ENCODE results near the gene ADGRG3. TPM values are rescaled to one million over a fixed set of nuclear protein-coding genes. Genes with fewer than 3 reads are reported as not detected.

ADGRG3 gene
- total RNA-seq, 1 experiment from 2014 or later = not detected

DNA sequence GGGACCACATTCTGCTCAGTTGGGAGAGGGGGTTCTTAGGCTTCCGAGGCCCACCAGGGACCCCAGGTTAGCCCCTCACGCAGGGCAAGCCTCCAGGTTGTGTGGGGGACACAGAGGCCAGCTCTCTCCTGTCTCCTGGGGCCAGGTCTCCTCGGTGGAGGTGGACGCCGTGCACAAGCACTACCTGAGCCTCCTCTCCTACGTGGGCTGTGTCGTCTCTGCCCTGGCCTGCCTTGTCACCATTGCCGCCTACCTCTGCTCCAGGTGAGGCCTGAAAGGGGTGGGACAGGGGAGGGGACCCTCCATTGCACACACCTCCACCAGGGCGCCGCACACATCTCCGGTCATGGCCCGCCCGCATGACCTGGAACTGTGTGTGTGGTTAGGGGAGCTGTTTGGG, 10.9 kb upstream of the ADGRG3 start:
- DNase-seq (ENCODE audit: low read depth) = no peak
- in situ Hi-C loops (cut with HindIII; ENCODE audit: low pct_unique_long_range_greater_than_20kb, low sequenced_read_pairs) = no loop called here

GRCh38 chr16:57658130-57658877, 9.8 kb upstream of the ADGRG3 start:
- in situ Hi-C loops (cut with HindIII; ENCODE audit: low pct_unique_long_range_greater_than_20kb, low sequenced_read_pairs) = no loop called here
- DNase-seq (ENCODE audit: low read depth) = no peak

DNA sequence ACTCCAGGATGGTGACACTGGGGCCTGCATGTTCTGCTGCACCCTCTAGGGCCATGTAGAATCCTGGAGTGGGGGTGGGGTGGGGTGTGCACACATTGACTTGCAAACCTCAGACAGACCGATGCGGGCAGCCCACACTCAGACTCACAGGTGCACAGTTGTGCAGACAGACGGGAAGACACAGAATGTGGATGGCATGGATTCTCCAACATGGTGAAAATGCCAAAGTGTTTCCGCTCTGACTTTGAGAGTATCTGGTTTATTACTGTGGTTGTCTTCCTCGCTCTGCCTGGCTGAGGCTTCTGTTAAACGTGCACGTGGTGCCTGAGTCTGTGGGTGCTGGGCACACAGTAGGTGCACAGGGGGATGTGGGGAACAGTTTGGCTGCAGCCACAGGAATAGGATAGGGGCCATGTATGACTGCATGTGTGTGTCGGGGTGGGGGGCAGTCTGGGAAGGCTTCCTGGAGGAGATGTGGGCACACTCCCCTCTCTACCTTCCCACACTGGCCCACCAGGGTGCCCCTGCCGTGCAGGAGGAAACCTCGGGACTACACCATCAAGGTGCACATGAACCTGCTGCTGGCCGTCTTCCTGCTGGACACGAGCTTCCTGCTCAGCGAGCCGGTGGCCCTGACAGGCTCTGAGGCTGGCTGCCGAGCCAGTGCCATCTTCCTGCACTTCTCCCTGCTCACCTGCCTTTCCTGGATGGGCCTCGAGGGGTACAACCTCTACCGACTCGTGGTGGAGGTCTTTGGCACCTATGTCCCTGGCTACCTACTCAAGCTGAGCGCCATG, 9.0 kb upstream of the ADGRG3 start:
- in situ Hi-C loops (cut with HindIII; ENCODE audit: low pct_unique_long_range_greater_than_20kb, low sequenced_read_pairs) = no loop called here
- DNase-seq (ENCODE audit: low read depth) = no peak

GRCh38 chr16:57660715-57661463, 7.2 kb upstream of the ADGRG3 start:
- DNase-seq (ENCODE audit: low read depth) = no peak
- in situ Hi-C loops (cut with HindIII; ENCODE audit: low pct_unique_long_range_greater_than_20kb, low sequenced_read_pairs) = no loop called here

GRCh38 chr16:57661510-57661909, 6.6 kb upstream of the ADGRG3 start:
- DNase-seq (ENCODE audit: low read depth) = no peak
- in situ Hi-C loops (cut with HindIII; ENCODE audit: low pct_unique_long_range_greater_than_20kb, low sequenced_read_pairs) = no loop called here

DNA sequence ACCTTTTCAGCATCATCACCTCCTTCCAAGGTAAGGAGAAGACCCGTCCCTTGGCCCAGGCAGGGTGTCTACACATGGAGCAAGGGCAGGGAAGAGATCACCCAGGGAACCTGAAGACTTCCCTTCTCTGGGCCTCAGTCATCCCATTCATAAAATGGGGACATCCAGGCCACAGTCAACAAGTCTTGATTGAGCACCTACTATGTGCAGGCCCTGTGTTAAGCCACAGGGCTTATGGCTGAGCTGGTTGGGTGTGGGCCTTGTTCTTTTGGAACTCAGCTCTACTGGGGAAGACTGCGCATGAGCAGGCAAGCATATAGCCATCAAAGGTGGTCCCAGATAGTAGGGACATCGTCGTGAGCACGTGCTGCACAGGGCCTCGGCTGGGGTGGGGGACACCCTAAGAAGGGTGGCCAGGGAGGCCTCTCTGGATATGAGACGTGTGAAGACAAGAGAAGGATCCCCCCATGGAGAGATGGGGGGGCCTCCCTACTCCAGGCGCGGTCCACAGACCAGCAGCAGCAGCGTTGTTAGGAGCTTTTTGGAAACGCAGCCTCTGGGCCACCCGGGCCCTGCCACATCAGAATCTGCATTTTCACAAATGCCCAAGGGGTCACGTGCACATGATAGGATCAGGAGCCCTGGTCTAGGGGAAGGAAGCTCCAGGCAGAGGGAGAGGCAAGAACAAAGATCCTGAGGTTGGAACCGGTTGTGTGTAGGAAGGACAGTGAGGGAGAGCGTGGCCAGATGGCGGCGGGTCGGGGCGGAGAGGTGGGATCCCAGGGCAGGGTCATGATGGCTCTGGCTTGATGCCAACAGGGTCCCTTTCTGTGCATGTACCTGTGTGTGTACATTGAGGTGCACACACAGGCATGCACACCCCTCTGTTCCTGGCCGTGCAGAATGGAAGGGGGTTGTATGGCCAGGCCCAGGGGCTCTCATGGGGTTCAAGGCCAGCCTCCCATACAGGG, 5.9 kb upstream of the ADGRG3 start:
- in situ Hi-C loops (cut with HindIII; ENCODE audit: low pct_unique_long_range_greater_than_20kb, low sequenced_read_pairs) = no loop called here

GRCh38 chr16:57663436-57663835, 4.7 kb upstream of the ADGRG3 start:
- no peak for DNase-seq (ENCODE audit: low read depth)
- in situ Hi-C loops (cut with HindIII; ENCODE audit: low pct_unique_long_range_greater_than_20kb, low sequenced_read_pairs) = no loop called here

More for the DNA sequence above, 5.9 kb upstream of the ADGRG3 start:
- DNase-seq (ENCODE audit: low read depth) = no peak

DNA sequence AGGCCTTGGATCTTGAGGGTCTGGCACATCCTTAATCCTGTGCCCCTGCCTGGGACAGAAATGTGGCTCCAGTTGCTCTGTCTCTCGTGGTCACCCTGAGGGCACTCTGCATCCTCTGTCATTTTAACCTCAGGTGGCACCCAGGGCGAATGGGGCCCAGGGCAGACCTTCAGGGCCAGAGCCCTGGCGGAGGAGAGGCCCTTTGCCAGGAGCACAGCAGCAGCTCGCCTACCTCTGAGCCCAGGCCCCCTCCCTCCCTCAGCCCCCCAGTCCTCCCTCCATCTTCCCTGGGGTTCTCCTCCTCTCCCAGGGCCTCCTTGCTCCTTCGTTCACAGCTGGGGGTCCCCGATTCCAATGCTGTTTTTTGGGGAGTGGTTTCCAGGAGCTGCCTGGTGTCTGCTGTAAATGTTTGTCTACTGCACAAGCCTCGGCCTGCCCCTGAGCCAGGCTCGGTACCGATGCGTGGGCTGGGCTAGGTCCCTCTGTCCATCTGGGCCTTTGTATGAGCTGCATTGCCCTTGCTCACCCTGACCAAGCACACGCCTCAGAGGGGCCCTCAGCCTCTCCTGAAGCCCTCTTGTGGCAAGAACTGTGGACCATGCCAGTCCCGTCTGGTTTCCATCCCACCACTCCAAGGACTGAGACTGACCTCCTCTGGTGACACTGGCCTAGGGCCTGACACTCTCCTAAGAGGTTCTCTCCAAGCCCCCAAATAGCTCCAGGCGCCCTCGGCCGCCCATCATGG, 4.0 kb upstream of the ADGRG3 start:
- in situ Hi-C loops (cut with HindIII; ENCODE audit: low pct_unique_long_range_greater_than_20kb, low sequenced_read_pairs) = no loop called here
- no peak for DNase-seq (ENCODE audit: low read depth)

- in situ Hi-C loops (cut with HindIII; ENCODE audit: low pct_unique_long_range_greater_than_20kb, low sequenced_read_pairs) = no loop called here
- DNase-seq (ENCODE audit: low read depth) = no peak
These were observed 3.5 kb upstream of the ADGRG3 start for GRCh38 chr16:57664662-57665025.

DNA sequence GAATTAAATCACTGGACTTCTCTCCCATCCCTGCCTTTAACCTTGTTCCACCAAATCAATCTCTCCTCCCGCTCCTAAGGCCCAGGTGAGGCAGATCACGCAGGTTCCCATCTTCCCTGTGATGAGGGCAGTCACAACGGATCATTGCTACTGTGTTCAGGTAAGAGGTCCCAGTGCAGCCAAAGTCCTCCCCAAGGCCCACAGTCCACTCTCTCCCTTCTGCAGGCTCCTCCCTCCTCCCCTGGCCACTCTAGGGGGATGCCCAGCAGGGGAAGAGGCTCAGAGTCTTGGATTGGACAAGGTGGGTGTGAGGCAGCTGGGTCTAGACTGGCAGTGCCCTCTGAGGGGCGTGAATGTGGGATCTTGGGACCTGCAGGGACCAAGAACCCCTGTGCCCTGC, 2.6 kb upstream of the ADGRG3 start:
- no peak for DNase-seq (ENCODE audit: low read depth)
- in situ Hi-C loops (cut with HindIII; ENCODE audit: low pct_unique_long_range_greater_than_20kb, low sequenced_read_pairs) = no loop called here

GRCh38 chr16:57666353-57667047, 1.6 kb upstream of the ADGRG3 start:
- no peak for DNase-seq (ENCODE audit: low read depth)
- in situ Hi-C loops (cut with HindIII; ENCODE audit: low pct_unique_long_range_greater_than_20kb, low sequenced_read_pairs) = no loop called here

- DNase-seq (ENCODE audit: low read depth) = no peak
- in situ Hi-C loops (cut with HindIII; ENCODE audit: low pct_unique_long_range_greater_than_20kb, low sequenced_read_pairs) = no loop called here
These were observed 1.0 kb upstream of the ADGRG3 start for GRCh38 chr16:57667048-57667525.

DNA sequence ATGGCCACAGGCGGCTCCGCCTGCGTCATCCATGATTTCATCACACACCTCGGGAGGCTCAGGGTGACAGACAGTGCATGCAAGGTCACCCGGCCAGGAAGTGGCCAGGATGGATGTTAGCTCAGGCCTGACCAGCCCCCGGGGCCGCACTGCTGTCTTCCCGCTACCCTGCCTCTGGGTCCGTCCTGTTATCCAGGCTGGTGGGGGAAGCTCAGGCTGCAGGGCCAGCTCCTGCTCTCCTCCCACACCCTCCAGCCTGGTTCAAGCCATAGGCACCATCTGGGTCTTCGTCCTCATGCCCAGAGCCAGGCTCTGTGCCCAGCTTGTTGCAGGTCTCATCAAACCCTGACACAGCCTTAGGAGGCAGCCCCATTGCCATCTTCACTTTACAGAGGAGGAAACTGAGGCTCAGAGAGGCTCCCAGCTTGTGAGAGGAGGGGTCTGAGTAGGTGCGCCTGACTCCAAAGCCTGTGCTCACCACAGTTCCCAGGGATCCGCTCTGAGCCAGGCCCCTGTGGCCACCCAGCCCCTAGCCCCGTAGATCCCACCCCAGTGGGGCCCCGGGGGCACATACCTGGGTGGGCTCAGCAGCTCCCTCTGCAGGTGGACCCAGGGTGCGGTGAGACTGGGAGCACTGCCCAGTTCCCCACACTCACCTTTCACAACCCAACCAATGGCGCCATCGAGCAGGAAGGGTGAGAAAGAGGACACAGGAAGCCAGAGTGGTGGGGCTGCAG, 412 bp upstream of the ADGRG3 start:
- DNase-seq (ENCODE audit: low read depth) = no peak

GRCh38 chr16:57668630-57669475, 747 bp downstream of the ADGRG3 start:
- in situ Hi-C loops (cut with HindIII; ENCODE audit: low pct_unique_long_range_greater_than_20kb, low sequenced_read_pairs) = no loop called here

More for the DNA sequence above, 412 bp upstream of the ADGRG3 start:
- in situ Hi-C loops (cut with HindIII; ENCODE audit: low pct_unique_long_range_greater_than_20kb, low sequenced_read_pairs) = no loop called here

GRCh38 chr16:57669476-57670162, 1.5 kb downstream of the ADGRG3 start:
- in situ Hi-C loops (cut with HindIII; ENCODE audit: low pct_unique_long_range_greater_than_20kb, low sequenced_read_pairs) = no loop called here
- DNase-seq (ENCODE audit: low read depth) = no peak

More at GRCh38 chr16:57668630-57669475, 747 bp downstream of the ADGRG3 start:
- no peak for DNase-seq (ENCODE audit: low read depth)

Data from Caki2 (cell line).